HG03354 (cell line): ENCODE data around the gene PRTFDC1.
"Not testable (repeated sequence)": the region's sequence is repeated elsewhere in the genome, so short reads cannot be mapped to it uniquely, and the experiment has no call there.

Experiments used
- ATAC-seq: cut with Tn5 transposase; IDR thresholded peaks from one replicate; pipeline ENCODE4 v1.9.1; 2021; ENCODE audit warnings: mild to moderate bottlenecking; ENCODE audit not compliant: unreplicated experiment, poor library complexity, severe bottlenecking

Gene PRTFDC1

DNA sequence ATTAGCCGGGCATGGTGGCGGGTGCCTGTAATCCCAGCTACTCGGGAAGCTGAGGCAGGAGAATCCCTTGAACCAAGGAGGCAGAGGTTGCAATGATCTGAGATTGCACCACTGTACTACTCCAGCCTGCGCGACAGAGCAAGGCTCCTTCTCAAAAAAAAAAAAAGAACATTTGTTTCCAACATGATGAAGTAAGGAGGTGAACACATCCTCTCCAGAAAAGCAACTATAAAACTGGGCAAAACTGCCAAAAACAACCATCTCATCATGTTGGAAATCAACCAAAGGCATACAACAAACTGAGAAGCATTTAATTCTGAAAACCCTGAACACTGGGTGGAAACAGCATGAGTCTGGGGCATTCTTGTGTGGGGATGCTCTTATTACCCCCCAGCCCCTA is 14.3 kb downstream of the PRTFDC1 start:
- no peak for ATAC-seq

DNA sequence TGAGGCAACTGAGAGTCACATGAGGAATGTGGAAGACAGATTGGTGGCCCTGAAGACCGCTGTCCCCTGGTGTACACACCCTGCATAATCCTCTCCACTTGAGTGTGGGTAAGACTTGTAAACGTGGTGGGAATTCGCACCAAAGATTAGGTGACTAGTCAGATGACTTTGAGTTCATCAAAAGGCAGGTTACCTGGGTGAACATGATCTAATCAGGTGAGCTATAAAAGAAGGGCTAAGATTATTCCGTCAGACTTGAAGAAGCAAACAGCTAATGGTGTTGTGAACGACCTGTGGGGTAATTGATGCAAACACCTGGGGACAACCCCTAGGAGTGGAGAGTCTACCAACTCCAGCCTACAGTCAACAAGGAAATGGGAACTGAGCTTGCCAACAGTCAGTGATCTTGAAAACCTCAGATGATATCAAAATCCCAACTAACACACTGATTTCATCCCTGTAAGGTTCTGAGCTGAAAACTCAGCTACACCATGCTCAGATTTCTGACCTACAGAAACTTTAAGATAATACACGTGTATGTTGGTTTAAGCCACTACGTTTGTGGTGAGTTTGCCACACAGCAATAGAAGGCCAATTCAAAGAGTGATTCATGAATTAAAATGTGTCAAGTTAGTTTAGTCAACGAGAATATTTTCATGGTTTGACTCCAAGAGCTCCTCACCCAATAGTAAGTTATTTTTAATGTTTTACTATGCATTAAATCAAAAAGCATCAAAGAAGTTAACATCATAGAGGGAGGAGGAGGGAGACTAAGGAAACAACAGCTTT is 16.7 kb downstream of the PRTFDC1 start:
- ATAC-seq = no peak

DNA sequence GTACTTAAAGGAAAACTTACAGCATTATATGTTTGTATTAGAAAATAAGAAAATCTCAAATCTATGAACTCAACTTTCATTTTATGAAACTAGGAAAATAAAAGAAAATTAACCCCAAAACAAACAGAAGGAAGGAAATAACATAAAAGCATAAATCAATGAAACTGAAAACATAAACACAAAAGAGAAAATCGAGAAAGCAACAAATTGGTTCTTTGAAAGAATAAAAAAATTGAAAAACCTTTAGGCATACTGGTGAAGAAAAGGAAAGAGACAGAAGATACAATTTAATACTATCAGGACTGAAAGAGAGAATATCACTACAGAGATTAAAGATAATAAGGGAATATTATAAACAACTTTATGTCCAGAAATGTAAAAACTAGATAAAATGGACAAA is 21.2 kb downstream of the PRTFDC1 start:
- ATAC-seq = no peak

DNA sequence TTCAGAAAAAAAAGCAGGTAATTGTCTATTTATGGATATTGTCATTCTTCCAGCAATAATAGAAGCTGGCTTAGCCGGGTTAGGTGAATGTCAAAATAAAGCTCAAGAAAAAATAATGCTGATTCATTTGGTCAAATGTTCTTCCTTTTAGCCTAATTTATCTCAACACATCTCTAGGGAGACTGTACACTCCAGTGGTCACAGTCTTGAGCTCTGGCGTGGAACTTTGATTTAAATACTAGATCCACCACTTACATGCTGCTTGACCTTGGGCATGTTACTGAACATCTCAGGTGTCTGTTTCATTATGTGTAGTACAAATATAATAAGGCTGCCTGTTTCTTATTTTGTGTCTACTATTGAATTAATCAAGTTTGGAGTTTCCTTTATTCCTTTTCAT is 22.0 kb downstream of the PRTFDC1 start:
- peak; percentile 53 for ATAC-seq

DNA sequence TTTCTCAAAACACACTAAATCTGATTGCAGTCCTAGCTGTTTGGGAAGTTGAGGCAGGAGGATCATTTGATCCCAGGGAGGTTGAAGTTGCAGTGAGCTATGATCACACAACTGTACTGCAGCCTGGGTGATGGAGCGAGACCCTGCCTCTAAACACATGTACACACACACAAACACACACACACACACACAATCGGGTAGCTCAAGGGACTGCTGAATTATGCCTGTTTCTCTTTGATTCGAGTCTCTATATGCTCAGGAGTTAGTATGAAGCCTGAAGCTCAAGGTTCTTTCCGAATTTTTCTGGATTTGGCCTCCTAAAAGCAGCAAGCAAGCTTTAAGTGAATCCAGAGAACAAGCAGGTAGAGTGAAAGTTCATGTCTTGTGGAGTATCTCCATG is 22.5 kb downstream of the PRTFDC1 start:
- ATAC-seq = no peak

DNA sequence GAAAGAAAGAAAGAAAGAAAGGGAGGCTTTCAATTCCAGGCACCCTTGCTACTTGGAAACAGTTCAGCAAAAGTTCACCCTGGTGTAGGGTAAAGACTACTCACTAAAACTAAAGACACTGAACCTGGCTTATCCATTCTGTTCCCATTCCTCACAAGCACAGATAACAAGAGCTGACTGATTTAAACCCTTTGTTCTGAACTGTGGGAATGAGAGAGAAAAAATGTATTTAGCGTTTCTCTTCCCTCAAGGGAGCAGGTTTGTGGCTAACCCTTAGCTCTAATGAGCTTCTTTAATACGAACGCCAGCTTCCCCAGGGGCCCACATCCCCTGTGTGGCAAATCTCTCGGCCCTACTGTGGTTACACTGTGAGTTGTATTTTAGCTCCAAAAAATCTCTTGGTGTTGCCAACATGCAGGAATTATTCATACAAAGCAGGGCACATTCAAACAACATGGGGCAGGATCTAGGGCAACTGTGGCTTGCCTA is 23.3 kb downstream of the PRTFDC1 start:
- no peak for ATAC-seq

DNA sequence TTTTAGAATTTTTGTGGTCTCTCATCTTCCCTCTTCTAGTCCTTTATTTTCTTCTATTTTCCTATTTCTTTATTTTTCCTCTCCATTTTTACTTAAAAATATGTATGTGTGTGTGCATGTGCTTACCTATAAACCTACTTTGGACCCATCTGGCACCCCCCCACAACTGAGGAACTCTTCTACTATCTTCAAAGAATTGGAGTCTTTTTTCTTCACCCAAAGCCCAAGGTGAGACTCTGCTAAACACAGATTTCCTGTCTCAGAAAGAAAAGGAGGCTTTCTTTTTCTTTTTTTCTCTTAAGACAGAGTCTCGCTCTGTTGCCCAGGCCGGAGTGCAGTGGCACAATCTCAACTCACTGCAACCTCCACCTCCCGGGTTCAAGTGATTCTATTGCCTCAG is 24.2 kb downstream of the PRTFDC1 start:
- no peak for ATAC-seq

DNA sequence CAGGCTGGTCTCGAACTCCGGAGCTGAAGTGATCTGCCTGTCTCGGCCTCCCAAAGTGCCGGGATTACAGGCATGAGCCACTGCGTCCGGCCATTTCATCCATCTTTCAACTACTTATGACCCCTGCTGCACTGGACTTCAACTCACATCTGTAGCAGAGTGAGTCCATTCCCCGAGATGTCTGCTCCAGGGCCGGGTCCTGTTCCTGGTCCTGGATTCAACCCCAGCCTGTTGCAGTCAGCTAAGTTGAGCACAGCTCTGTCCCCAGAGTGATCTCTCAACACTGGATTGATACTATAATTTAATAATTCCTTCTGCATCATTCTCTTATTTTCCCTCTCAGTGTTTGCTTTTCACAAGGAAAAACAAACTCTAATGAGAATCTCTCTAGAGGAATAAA is 25.8 kb downstream of the PRTFDC1 start:
- ATAC-seq = no peak

DNA sequence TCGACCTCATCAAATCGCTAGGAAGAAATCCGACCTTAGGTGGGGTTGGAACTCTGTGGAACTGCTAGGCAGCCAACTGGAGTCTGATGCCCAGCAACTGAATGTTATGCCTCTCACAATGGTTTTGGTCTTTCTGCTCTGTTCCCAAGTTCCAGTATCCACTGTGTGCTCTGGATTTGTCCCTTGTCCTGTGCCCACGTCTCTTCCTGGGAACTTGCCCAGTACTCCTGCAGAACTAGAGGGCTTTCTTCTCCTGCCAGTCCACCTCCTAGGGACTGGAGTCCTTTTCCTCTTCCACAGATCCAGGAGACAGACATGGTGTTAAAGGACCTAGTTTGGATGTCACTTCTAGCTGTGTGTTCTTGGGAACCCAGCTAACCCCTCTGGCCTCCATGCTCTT is 26.6 kb downstream of the PRTFDC1 start:
- ATAC-seq = no peak

DNA sequence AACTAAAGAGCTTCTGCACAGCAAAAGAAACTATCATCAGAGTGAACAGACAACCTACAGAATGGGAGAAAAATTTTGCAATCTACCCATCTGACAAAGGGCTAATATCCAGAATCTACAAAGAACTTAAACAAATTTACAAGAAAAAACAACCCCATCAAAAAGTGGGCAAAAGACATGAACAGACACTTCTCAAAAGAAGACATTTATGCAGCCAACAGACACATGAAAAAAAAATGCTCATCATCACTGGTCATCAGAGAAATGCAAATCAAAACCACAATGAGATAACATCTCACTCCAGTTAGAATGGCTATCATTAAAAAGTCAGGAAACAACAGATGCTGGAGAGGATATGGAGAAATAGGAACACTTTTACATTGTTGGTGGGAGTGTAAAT is 27.9 kb downstream of the PRTFDC1 start:
- not testable (repeated sequence) for ATAC-seq

DNA sequence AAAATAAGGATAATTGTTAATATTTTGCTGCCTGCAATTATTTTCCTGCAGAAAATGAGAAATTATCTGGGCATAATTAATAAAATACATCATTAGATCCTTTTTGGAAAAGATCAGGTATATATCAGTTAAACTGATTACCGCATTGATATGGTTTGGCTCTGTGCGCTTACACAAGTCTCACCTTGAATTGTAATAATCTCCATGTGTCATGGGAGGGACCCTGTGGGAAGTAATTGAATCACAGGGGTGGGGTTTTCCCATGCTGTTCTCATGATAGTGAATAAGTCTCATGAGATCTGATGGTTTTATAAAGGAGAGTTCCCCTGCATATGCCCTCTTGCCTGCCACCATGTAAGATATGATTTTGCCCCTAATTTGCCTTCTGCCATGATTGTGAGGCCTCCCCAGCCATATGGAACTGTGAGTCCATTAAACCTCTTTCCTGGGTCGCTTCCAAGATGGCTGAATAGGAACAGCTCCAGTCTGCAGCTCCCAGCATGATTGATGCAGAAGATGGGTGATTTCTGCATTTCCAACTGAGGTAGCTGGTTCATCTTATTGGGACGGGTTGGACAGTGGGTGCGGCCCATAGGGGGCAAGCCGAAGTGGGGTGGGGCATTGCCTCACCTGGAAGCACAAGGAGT is 30.1 kb downstream of the PRTFDC1 start:
- not testable (repeated sequence) for ATAC-seq

DNA sequence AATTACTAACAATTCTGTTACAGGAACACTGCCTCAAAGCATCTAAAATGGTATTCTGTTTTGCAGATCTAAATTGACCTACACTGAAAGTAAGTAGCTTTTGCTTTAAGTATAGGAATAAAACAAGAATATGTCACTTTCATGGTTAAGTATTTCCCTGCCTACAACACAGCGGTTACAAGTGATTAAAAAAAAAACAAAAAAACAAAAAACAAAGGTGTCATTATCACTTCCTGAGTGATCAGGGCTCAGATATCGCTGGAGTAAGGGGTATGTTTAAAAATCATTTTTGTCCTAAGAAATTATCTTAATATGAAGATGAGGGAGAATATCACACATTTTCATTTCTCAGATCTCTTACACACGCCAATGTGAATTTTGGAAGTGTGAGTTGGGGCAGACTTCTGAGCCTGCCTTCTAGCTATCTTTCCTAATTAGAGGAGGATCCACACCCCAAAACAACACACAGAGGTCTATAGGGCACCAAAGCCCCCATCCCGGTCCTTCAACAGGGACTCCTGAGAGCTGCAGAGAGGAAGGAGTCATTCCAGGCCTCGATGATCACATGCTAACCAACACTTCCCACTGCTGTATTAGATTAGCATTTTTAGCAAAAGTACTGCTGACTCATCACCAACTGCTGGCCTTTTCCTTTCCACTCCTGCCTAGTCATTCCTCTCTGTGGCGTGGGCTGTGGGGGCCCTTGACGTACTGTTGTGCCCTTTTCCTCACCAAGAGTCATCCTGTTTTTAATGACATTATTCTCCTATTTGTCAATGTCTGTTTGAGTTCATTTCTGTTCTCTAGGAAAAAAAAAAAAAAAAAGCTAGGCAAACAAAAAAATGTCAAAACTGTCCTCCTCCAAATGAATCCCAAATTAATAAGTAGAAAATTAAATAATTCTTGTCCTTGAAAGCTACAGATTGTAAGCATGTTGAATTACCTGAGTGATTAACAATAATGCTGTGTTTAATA is 31.2 kb downstream of the PRTFDC1 start:
- ATAC-seq = peak; percentile 68

DNA sequence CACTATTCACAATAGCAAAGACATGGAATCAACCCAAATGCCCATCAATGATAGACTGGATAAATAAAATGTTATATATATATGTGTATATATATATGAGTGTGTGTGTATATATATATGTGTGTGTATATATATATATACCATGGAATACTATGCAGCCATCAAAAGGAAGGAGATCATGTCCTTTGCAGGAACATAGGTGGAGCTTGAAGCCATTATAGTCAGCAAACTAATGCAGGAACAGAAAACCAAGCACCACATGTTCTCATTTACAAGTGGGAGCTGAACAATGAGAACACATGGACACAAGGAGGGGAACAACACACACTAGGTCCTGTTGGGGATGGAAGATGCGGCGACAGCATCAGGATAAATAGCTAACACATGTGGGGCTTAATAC is 32.2 kb downstream of the PRTFDC1 start:
- not testable (repeated sequence) for ATAC-seq

DNA sequence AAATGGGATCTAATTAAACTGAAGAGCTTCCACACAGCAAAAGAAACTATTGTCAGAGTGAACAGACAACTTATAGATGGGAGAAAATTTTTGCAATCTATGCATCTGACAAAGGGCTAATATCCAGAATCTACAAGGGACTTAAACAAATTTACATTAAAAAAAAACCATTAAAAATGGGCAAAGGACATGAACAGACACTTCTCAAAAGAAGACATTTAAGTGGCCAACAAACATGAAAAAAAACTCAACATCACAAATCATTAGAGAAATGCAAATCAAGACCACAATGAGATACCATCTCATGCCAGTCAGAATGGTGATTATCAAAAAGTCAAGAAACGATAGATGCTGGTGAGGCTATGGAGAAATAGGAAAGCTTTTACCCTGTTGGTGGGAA is 32.8 kb downstream of the PRTFDC1 start:
- not testable (repeated sequence) for ATAC-seq

DNA sequence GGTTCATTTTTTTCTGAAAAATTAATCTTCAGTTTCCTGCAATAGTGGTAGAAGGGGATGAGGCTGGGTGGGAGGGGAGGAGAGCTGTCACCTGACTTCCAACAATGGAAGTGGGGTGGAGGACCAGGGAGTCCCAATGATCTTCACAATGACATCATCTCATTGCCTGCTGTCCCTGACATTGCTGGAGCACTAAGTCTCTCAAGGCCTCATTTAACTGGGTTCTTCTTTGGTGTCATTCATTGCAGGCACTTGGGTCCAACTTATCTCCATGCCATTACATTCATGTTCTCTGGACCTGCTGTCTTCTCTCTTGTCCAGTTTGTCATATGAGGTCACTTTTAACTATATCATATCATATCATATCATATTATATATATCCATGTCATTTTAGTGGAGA is 34.4 kb downstream of the PRTFDC1 start:
- ATAC-seq = no peak

DNA sequence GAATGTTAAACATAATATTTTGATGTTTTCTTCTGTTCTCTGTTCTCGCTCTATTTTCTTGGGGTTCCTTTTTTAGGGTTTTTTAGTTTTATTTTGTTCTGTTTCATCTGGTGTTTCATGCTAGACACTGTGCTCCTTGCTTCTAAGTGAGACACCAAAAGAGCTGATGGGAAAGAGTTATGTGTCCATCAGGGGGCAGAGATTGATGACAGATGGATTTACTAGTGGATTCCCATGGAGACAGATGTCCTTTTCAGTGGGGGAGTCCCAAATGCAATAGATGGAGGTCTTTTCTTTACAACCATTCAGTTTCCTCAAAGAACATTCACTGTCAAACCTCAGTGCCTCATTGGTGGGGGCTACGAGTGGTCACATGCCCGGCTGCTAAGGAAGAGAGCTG is 34.9 kb downstream of the PRTFDC1 start:
- no peak for ATAC-seq

DNA sequence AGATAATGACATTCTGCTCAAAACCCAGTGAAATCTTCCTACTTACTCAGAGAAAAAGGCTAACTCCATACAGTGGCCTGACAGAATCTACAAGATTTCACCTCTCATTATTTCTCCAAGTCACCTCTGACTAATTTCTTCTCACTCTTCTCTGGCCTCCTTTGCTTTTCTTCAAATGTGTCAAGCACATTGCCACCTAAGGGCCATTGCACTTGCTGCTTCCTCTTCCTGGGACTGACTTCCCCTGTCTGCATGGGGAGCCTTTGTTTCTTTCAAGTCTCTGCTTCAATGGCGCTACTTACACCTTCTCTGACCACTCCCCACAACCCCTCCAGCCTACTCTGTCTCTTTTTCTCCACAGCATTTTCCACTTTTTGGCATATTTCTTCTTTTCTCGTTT is 36.0 kb downstream of the PRTFDC1 start:
- ATAC-seq = no peak

DNA sequence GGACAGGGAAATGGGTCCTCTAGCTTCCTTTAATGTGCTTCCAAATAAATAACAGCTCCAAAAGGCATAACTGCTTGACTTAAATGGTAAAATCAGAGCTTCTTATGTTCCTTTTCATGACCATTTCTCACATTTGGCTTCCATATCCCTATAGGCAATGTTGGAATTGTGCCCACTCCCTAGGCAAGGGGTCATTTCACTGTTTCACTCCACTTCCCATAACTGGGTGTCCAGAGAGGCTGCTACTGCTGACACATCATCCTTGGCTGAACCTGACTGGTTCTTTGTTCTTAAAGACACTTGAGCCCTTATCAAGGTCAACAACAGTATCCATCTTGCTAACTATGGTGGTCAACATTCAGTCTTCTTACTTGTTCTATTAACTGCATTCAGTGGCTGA is 37.1 kb downstream of the PRTFDC1 start:
- no peak for ATAC-seq

DNA sequence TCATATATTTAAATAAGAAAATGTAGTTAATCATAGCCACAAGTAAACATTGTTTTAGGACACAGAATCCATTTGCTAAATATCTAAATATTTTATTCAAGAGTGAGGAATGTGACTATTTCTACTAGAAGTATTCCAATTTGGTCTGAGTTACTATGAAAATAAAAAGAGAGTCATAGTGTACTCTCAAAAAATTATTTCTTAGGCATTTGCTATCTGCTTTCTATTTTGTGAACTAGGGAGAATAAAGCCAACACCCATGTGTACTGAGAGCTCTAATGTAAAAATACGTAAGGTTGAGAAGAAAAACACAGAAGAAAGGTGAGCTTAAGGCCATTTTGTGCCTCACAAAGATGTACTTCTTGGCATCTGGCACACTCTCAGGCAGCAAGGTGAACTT is 38.3 kb downstream of the PRTFDC1 start:
- no peak for ATAC-seq

DNA sequence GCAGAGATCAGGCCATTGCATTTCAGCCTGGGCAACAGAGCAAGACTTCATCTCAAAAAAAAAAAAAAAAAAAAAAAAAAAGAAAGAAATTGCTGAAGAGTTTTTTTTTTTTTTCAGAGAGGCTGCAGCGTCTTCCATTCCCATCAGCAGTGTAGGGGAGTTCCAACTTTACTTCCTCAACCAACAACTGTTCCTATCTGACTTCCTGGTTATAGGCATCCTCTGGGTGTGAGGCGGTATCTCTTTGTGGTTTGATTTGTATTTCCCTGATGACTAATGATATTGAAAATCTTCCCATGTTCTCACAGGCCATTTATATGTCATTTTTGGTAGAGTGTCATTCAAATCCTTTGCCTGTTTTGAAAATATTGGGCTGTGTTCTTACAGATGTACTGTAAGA is 40.2 kb downstream of the PRTFDC1 start:
- ATAC-seq = no peak
